Breast epithelium (tissue), 3 donors: ENCODE data around the gene ADGRV1.

ENCODE experiments used
- POLR2AphosphoS5 ChIP-seq, 3 donors: sonication (generic); formaldehyde crosslinking; IDR thresholded peaks; one replicate each; pipeline ENCODE4 v1.6.1; 2017; ENCODE audit warnings: antibody characterized with exemption in 3 of 3
- TF ChIP-seq, protein P1 (sequence below), 3 donors: fragments of 450-650 bp; IDR thresholded peaks; one replicate each; pipeline ENCODE4 v1.5.1; 2016 to 2017; ENCODE audit warnings: antibody characterized with exemption in 3 of 3, mild to moderate bottlenecking in 3 of 3, moderate library complexity in 3 of 3

GRCh38 chr5:90833753-90834152, 275.2 kb downstream of the ADGRV1 start:
- TF ChIP-seq, protein P1, sequence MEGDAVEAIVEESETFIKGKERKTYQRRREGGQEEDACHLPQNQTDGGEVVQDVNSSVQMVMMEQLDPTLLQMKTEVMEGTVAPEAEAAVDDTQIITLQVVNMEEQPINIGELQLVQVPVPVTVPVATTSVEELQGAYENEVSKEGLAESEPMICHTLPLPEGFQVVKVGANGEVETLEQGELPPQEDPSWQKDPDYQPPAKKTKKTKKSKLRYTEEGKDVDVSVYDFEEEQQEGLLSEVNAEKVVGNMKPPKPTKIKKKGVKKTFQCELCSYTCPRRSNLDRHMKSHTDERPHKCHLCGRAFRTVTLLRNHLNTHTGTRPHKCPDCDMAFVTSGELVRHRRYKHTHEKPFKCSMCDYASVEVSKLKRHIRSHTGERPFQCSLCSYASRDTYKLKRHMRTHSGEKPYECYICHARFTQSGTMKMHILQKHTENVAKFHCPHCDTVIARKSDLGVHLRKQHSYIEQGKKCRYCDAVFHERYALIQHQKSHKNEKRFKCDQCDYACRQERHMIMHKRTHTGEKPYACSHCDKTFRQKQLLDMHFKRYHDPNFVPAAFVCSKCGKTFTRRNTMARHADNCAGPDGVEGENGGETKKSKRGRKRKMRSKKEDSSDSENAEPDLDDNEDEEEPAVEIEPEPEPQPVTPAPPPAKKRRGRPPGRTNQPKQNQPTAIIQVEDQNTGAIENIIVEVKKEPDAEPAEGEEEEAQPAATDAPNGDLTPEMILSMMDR (IDR thresholded peaks at IDR 0.05), result no peak
- TF ChIP-seq POLR2AphosphoS5 (IDR thresholded peaks at IDR 0.05), result no peak
